Neural crest cell (in vitro differentiated cells): ENCODE results near the gene FNDC8. TPM values are rescaled to one million over a fixed set of nuclear protein-coding genes. Genes with fewer than 3 reads are reported as not detected.
A peak's percentile ranks its signal among the peaks of the same experiment; 100 is the strongest.

Experiments
- DNase-seq: peaks from one replicate; pipeline ENCODE4 v3.0.0; 2021; ENCODE audit warnings: low read depth, mixed read lengths, low spot score
- H3K27ac Mint-ChIP-seq: one replicate; pipeline ENCODE4 v1.8.0; 2021; ENCODE audit warnings: mild to moderate bottlenecking, mixed read lengths; ENCODE audit not compliant: unreplicated experiment
- H3K27me3 Mint-ChIP-seq: 2 replicates; pipeline ENCODE4 v1.8.0; 2021; ENCODE audit warnings: low read depth, mild to moderate bottlenecking, mixed read lengths
- H3K36me3 Mint-ChIP-seq: 2 replicates; pipeline ENCODE4 v1.8.0; 2021; ENCODE audit warnings: low read depth, mild to moderate bottlenecking, mixed read lengths
- H3K4me1 Mint-ChIP-seq: 2 replicates; pipeline ENCODE4 v1.8.0; 2021; ENCODE audit warnings: mixed read lengths
- H3K4me3 Mint-ChIP-seq: one replicate; pipeline ENCODE4 v1.8.0; 2021; ENCODE audit warnings: mild to moderate bottlenecking, mixed read lengths
- H3K9me3 Mint-ChIP-seq: 2 replicates; pipeline ENCODE4 v1.8.0; 2021; ENCODE audit warnings: mixed read lengths
- total RNA-seq: library from RNA; stranded (reverse); gene quantifications from 2 replicates; pipeline ENCODE4 v1.2.1, GENCODE V29; 2021
- TF ChIP-seq, protein P1 (sequence below): fragments of 200-600 bp; sonication (generic); conservative IDR thresholded peaks from 2 replicates; pipeline ENCODE4 v1.5.0; 2021; ENCODE audit warnings: antibody characterized with exemption, mild to moderate bottlenecking

FNDC8 gene
- total RNA-seq, 1 donor from 2014 or later = not detected

DNA sequence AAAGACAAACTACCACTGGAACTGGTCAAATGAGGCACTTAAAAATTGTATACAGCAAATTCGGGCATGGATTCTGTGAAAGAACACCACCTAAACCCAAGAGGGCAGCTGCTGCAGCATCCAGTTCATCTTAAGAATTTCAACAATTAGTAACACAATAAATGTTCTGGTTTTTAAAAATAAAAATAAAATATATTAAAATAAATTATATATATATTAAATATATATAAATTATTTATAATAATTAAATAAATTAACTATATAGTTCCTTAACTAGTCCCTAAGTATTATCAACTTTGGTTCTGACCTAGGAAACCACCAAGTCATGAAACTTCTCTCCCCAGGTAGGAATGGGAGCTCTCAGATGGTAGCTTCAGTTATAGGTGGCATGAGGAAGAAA is 44.5 kb upstream of the FNDC8 start:
- no peak overlapping the region for H3K27ac Mint-ChIP-seq
- H3K27me3 Mint-ChIP-seq = no peaks in the 10 kb centered on the region
- H3K4me1 Mint-ChIP-seq = peaks cover 39% of the 10 kb centered on the region
- no peaks in the 10 kb centered on the region for H3K9me3 Mint-ChIP-seq
- no peak for DNase-seq
- no peak overlapping the region for H3K4me3 Mint-ChIP-seq
- H3K36me3 Mint-ChIP-seq = no peaks in the 10 kb centered on the region
- TF ChIP-seq, protein P1, sequence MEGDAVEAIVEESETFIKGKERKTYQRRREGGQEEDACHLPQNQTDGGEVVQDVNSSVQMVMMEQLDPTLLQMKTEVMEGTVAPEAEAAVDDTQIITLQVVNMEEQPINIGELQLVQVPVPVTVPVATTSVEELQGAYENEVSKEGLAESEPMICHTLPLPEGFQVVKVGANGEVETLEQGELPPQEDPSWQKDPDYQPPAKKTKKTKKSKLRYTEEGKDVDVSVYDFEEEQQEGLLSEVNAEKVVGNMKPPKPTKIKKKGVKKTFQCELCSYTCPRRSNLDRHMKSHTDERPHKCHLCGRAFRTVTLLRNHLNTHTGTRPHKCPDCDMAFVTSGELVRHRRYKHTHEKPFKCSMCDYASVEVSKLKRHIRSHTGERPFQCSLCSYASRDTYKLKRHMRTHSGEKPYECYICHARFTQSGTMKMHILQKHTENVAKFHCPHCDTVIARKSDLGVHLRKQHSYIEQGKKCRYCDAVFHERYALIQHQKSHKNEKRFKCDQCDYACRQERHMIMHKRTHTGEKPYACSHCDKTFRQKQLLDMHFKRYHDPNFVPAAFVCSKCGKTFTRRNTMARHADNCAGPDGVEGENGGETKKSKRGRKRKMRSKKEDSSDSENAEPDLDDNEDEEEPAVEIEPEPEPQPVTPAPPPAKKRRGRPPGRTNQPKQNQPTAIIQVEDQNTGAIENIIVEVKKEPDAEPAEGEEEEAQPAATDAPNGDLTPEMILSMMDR = no peak

DNA sequence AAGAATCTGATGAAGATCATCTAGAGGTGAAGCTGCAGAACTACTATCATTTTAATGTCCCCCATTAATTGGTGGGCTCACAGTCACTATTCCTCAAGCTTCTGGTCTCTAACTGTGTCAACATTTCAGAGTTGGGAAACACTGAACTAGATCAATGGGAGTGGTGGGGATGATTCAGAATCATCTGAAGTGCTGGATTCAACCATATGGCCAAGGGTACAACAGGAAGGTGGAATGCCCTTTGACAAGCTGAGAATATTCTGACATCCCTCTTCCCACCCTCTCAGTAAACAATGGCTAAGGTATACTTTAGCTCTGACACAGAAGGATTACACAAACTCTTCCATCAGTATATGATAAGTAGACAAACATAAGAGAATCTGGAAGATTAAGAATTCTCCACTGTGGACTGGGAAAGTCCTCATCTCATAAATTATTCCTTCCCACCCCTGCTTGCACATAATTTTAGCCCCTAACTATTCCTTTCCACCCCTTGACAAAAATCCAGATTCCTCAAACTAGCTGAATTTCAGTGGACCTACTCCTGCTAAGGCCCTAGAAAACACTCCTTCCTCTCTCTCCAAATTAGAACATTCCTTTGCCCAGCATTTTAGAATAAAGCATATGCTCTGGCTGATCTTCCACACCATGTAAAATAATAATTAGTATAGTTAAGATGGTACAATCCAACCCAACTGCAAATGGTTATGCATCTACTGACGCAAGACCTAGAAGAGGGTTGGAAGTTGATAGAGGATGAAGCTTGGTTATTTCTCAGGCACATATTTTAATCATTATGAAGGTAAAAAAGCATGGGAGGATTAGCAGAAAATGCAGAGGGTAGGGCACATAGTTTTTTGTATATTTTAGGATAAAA is 41.6 kb upstream of the FNDC8 start:
- Mint-ChIP-seq H3K4me3 (no peak overlapping the region), H3K4me1 (peaks cover 33% of the 10 kb centered on the region), H3K9me3 (no peaks in the 10 kb centered on the region), H3K36me3 (no peaks in the 10 kb centered on the region), H3K27ac (peak overlapping the region; percentile 51), H3K27me3 (no peaks in the 10 kb centered on the region)
- DNase-seq = no peak
- TF ChIP-seq, protein P1 = no peak

DNA sequence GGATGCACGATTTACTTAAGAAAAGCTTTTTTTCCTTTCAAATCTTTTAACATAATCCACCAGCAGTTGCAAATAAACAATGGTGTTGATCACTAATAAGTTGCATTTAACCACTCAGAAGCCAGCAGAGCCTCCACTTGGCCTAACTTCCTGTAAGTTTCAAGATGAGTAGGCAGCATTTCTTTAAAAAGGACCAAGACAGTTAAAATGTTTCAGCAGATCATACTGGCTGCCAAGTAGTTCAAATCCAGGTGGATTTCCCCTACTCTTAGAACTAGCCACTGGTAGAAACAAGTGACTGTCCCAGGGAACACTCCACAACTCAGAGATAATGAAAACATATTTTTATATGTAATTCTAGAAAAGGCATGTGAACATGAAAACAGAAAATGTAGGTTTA is 40.9 kb upstream of the FNDC8 start:
- no peaks in the 10 kb centered on the region for H3K36me3 Mint-ChIP-seq

DNA sequence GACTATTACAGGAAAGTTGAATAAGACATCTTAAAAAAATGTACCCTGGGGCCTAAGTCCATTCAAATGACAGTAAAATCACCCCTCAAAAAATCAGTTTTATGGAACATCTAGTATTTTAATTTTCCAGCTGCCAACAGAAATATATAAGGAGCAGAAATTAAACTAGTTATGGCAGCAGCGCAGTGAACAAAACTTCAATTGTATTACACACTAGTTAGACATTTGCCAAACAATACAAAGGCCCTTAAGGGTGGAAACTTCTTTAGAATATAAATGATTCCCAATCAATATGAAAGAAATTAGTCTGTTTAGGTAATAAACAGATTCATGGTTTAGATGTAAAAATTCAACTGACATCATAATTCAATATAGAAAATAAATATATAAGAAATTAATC is 39.8 kb upstream of the FNDC8 start:
- Mint-ChIP-seq H3K36me3 (no peaks in the 10 kb centered on the region), H3K9me3 (no peaks in the 10 kb centered on the region), H3K4me1 (peaks cover 26% of the 10 kb centered on the region), H3K27ac (no peak overlapping the region), H3K27me3 (no peaks in the 10 kb centered on the region), H3K4me3 (no peak overlapping the region)
- DNase-seq = no peak
- TF ChIP-seq, protein P1 = no peak

More for the DNA sequence above, 40.9 kb upstream of the FNDC8 start:
- Mint-ChIP-seq H3K4me3 (no peak overlapping the region), H3K27me3 (no peaks in the 10 kb centered on the region), H3K9me3 (no peaks in the 10 kb centered on the region), H3K27ac (no peak overlapping the region), H3K4me1 (peaks cover 29% of the 10 kb centered on the region)
- TF ChIP-seq, protein P1 = no peak
- no peak for DNase-seq

DNA sequence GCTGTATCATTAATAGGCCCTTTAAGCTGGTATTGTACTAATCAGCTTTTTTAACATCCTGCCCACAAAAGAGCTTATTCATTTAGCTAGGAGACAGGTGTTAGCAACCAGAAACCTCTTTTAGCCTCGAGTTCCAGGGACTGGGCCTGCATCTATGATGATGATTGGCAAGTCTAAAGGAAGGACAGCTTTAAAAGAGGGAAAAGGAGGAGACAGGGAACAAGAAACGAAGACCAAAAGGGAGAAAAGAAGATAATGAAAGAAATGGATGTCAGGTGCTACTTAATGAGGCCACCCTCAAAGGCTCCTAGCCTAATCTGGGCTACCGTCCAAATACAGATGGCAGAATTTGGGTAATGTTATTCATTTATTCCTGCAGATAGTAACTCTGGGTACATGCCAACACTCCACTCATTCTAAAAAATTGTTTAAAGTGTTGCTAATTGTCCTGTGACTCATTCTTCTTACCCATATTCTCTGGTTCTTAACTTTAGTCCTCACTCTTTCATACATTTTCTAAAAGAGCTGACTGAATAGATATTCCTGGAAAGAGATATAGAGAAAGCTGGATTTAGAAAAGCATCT is 39.2 kb upstream of the FNDC8 start:
- Mint-ChIP-seq H3K36me3 (no peaks in the 10 kb centered on the region), H3K9me3 (no peaks in the 10 kb centered on the region), H3K27ac (peak overlapping the region; percentile 4), H3K27me3 (no peaks in the 10 kb centered on the region), H3K4me3 (no peak overlapping the region), H3K4me1 (peaks cover 29% of the 10 kb centered on the region)
- TF ChIP-seq, protein P1 = no peak
- no peak for DNase-seq
